Activated T-cell treated with anti-CD3 and anti-CD28 coated beads for 4 hours (primary cell): ENCODE results near the gene MAG.

Experiments
- DNase-seq: peaks from one replicate; pipeline ENCODE4 v3.0.0-alpha.2; 2020

Gene MAG

GRCh38 chr19:35300339-35300649 is 8.3 kb downstream of the MAG start:
- DNase-seq = no peak

- no peak for DNase-seq
Observed at GRCh38 chr19:35301961-35302360, 10.0 kb downstream of the MAG start.

GRCh38 chr19:35302446-35302845 is 10.5 kb downstream of the MAG start:
- DNase-seq = no peak

- DNase-seq = no peak
Observed at GRCh38 chr19:35303357-35303915, 11.5 kb downstream of the MAG start.

GRCh38 chr19:35304036-35304435 is 12.1 kb downstream of the MAG start:
- DNase-seq = no peak

- DNase-seq = no peak
Observed at GRCh38 chr19:35305181-35305580, 13.2 kb downstream of the MAG start.

- no peak for DNase-seq
Observed at GRCh38 chr19:35306473-35307246, 14.7 kb downstream of the MAG start.

- DNase-seq = no peak
Observed at GRCh38 chr19:35307931-35308330, 16.0 kb downstream of the MAG start.

GRCh38 chr19:35308910-35309309 is 16.9 kb downstream of the MAG start:
- no peak for DNase-seq

GRCh38 chr19:35309481-35310279 is 17.7 kb downstream of the MAG start:
- no peak for DNase-seq

- DNase-seq = no peak
Observed at GRCh38 chr19:35310331-35310730, 18.4 kb downstream of the MAG start.

GRCh38 chr19:35310811-35311465 is 19.0 kb downstream of the MAG start:
- no peak for DNase-seq

GRCh38 chr19:35311901-35312665 is 20.1 kb downstream of the MAG start:
- no peak for DNase-seq

- DNase-seq = no peak
Observed at GRCh38 chr19:35313587-35313986, 21.6 kb downstream of the MAG start.

- no peak for DNase-seq
Observed at GRCh38 chr19:35314031-35314430, 22.1 kb downstream of the MAG start.

- no peak for DNase-seq
Observed at GRCh38 chr19:35314858-35315470, 23.0 kb downstream of the MAG start.

- no peak for DNase-seq
Observed at GRCh38 chr19:35315883-35316282, 23.9 kb downstream of the MAG start.

- DNase-seq = no peak
Observed at GRCh38 chr19:35316560-35316959, 24.6 kb downstream of the MAG start.

GRCh38 chr19:35317464-35318043 is 25.6 kb downstream of the MAG start:
- no peak for DNase-seq

- DNase-seq = no peak
Observed at GRCh38 chr19:35318679-35319448, 26.9 kb downstream of the MAG start.

- DNase-seq = no peak
Observed at GRCh38 chr19:35320065-35320713, 28.2 kb downstream of the MAG start.
